Hematopoietic multipotent progenitor cell treated with erythropoietin and hydrocortisone succinate and interleukin-3 and kit ligand, for 15 days (in vitro differentiated cells): Measurements from ENCODE around the gene TRMT44.
"Not testable (repeated sequence)": the region's sequence is repeated elsewhere in the genome, so short reads cannot be mapped to it uniquely, and the experiment has no call there.

Experiments
- DNase-seq: peaks from one replicate; pipeline ENCODE4 v3.0.0-alpha.2; 2015; ENCODE audit warnings: low spot score

Gene TRMT44

DNA sequence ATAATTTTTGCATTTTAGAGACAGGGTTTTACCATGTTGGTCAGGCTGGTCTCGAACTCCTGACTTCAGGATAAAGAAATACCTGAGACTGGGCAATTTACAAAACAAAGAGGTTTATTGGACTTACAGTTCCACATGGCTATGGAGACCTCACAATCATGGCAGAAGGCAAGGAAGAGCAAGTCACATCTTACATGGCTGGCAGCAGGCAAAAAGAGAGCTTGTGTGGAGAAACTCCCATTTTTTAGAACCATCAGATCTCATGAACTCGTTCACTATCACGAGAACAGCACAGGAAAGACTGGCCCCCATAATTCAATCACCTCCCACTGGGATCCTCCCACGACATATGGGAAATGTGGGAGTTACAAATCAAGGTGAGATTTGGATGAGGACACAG, 72.5 kb downstream of the TRMT44 start:
- not testable (repeated sequence) for DNase-seq

DNA sequence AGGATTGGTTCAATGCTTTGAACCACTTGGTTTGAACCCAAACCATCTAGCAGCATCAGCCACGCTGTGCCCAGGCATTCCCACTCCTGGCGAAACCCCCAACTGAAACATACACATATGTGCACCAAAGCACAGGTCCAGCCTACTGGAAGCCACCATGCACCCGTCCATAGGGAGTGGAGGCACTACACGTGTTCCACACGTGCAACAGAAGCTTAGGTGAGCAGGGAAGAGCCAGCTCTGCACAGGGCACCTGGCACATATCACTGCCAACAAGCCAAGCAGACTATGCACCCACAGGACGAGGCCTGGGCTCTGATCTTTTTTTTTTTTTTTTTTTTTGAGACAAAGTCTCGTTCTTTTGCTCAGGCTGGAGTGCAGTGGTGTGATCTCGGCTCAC, 73.4 kb downstream of the TRMT44 start:
- DNase-seq = no peak

DNA sequence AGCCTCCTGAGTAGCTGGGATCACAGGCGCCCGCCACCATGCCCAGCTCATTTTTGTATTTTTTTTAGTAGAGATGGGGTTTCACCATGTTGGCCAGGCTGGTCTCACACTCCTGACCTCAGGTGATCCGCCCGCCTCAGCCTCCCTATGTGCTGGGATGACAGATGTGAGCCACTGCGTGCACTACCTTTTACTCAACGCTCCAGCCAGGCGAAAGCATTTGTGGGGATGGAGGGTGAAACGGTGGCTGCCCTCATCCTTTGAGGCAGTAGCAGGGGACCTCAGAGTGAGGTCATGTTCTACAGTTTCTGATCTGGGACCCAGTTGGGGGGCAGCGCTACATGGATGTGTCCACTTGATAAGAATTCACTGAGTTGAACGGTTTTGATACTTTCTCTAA, 73.8 kb downstream of the TRMT44 start:
- DNase-seq = no peak

DNA sequence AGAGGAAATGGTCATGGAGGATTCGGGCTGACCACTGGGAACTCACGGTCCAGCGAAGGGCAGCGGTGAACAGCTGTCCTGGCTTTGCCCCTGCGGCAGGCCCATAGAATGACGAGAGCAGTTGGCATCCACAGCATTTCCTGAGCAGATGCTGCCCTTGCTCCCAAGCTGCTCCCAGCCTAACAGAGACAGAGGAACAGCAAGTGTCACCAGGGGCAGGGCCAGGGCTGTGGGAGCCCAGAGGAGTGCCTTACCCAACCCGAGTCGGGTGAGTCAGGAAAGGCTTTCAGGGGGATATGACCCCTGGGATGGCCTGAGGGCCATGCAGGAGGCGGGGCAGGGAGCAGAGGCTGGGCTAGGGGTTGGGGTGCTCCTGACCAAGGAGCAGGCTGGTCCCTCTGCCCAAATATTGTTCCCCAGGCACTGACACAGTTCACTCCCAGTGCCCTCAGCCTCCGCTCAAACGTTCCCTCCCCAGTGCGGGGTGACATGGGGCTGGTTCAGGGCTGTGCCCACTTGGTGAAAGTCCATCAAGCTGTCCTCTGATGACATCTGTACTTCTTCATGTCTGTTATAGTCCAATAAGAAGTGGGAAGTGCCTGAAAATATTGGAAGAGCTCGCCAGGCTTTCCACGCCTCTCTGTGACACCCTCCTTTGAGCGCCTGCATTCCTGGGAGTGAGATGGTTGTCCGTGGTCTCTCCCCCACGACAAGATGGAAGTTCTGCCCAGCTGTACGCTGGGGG, 74.9 kb downstream of the TRMT44 start:
- DNase-seq = no peak

DNA sequence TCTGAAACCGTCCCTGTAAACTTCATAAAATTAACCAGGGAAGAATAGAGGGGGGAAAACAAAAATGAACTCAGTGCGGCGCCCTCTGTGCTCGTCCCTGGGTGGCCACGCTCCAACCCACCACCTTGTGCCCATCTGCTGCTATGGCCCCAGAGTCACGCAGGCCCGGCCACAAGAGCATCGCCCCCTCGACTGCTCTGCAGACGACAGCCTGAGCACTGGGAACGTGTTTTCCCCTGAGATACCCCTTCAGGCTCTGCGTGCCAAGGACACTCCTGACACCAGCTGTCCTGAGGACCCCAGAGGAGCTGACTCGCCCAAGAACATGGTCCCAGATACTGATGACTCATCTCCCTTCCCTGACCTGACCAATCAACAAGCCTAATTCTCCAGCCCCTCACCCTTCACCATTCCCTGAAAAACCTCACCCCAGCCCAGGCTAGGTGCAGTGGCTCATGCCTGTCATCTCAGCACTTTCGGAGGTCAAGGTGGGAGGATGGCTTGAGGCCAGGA, 75.5 kb downstream of the TRMT44 start:
- no peak for DNase-seq

DNA sequence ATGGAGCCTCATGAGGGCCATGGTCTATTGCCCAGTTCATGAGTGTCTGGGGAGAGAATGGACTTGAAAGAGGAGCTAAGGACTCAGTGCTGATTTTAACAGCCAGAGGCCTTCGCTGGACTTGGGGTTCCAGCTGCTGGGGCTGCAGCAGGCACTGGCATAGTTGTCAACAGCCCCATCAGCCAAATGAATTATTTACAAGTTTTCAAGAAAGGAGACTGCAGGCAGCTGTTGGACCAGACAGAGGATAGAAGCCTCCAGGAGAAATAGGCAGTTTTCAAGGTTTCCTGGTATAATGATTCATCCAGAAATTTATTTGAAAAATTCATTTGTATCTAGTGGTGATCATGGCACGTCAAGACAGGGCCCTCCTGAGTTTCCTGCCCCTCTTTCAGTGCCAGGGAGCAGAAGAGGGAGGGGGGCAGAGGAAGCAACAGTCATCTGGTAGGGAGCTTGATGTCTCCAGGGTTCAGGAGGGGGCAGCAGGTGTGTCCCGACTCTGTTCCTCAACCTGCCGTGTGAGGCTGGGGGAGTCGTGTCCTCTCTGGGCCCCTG, 76.5 kb downstream of the TRMT44 start:
- no peak for DNase-seq

DNA sequence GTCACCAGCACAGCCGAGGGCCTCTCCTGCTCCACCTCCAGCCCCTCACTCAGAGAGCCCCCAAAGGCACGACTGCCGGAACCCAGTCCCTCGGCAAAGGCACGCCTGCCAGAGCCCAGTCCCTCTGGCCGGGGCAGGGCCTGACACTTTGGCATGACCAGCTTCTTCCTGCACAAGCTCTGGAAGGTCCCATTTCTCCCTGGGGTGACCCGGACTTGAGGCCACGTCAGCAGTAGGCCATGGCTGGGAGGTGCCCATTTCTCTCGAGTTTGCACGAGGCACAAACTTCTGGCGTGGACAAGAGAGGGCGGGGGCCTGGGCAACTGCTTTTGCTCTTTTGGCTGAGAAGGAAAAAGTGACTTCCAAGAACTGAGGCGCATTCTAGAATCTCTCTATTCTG, 77.4 kb downstream of the TRMT44 start:
- DNase-seq = no peak

DNA sequence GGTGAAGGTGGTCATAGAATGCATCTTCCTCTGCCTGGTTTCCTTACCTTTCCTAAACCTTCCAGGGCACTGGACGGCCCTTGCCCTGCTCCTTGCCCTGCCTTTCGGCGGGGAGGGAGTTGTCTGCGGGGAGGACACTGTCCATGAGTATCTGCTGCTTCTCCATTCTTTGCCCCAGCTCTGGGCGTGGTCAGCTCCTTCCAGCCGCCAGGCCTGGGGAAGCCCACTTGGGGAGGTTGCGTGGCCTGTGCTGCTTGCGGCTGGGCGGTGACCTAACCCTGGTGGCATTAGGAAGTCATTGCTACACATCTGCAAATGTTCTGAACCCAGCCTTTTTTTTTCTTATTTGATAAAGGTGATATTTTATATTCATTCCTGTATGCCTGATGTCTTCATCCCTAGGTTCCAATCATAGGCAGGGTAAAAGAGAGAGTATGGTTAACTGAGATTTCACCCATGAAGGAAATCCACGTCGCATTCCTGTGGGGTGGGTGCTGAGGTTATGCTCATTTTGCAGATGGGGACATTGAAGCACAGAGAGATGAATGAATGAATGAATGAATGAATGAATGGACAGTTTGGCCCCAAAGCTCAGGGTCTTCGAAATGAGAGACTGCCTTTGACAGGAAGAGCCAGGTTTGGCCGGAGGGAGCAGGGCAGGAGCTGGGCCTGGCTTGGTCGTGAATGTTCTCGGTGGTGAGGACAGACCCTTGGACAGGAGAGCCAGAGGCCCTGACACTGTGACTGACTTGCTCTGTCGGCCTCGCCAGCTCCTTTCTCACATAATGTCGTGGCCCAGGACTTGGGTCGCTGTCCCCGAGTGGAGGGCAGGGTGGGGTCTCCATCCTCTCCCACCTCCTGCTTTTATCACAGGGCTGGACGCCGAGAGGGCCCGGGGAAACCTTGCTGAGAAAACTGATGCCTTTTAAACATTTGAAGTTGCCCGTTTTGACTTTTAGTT, 81.9 kb downstream of the TRMT44 start:
- DNase-seq = no peak

DNA sequence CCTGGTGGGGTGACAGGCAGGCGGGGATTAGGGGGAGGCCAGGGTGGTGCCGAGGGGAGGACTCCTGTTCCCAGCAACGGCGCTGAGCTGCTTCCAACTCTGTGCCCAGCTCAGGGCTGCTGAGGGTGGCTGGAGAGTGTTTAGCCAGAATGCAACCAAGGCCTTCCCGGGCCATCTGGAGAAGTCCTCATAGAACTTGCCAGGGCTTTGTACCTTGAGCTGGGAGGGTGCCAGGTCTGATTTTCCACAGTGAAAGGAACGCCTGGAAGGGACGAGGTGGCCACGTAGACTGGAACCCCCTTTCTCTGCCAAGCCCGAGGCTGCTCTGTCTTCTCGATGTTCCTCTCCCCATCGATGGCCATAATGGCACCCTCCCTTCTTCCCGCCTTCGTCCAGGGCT, 82.6 kb downstream of the TRMT44 start:
- DNase-seq = no peak

DNA sequence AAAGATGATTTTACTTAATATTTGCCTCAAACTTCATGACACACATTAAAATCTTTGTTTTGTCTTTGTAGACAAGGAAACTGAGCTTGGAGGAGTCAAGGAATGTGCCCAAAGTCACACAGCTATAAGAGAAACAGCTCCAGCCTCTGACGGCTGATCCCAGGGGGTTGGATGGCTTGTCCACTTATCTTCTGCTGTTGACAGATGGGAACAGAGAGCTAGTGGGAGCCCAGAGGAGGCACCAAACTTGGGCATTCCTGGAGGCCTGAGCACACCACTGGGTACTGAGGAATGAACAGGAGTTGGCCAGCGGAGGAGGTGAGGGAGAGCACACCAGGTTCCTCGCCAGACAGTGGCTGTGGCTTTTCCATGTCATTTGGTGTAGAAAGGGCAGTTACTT, 83.2 kb downstream of the TRMT44 start:
- DNase-seq = no peak

DNA sequence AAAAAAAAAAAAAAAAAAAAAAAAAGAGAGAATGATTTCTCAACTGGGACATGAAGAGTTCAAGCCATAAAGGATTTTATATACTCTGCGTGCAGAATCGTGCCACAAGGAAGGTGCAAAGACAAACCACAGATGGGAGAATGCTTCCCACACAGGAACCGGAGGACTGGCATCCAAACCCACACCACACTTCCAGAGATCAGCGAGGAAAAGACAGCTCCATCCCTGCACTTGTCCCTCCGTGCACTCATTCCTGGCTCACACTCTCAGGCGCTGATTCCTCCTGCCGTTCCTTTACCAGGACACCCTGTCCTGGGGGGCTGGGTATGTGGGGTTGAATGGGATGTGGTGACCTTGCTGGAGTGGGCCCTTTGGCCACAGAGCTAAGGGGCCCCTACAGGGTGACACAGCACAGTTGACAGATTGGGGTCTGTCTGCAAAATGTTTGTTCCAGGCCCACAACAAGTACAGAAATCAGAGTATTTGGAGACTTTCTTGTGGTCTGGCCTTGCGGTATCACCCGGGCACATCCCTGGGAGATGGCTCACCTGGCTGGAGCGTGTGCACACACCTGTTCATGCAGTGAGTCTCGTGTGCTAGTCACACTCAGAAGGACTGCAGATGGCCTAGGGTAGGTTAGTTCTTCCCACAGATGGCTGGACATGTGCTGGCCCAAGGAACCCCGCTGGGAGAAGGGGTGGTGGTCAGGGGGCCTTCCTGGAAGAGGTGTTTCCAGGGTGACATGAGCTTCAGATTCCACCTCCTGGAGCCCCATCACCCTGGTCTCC, 84.2 kb downstream of the TRMT44 start:
- DNase-seq = no peak

DNA sequence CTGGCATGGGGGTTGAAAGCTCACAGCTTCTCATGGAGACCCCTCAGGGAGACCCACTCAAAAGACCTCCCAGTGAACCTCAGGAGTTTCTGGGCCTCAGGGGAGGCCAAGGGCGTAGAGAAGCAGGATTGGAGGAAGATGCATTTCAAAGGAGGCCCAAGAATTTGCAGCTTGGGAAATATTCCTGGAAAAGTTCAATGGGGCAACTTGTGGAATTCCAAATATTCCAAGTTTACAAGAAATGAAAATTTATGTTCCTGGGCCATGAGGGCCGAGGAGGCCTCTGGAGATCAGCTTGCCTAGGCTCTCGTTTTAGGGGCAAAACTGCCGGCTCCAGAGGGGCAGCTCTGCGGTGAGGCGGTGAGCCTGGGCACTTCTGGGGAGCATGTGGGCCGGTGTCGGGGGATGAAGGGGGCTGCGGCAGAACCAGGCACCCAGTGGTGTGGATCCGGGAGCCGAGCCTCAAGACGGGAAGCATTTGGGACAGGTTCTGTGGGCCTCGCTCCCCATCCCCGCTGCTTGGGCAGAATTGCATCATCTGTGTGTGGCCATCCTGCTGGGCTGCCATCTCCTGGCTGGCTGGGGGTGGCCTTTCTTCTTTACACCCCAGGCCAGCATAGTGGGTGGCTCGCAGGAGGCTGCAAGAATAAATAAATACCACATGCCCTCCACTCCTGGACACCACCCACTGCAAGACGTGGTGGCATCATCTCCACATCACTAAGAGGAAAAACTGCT, 85.0 kb downstream of the TRMT44 start:
- DNase-seq = no peak
